SH-SY5Y (cell line): ENCODE measurements around the gene UPK1B.

Experiments used
- GATA2 ChIP-seq: IDR thresholded peaks from 2 replicates; pipeline ENCODE4 v1.6.1; 2011; ENCODE audit warnings: mild to moderate bottlenecking, low read depth, low read length
- GATA3 ChIP-seq: IDR thresholded peaks from 2 replicates; pipeline ENCODE4 v1.6.1; 2011; ENCODE audit warnings: low read depth, mild to moderate bottlenecking, low read length, moderate library complexity

GRCh38 chr3:119191800-119192199 lies 18.4 kb downstream of the UPK1B start:
- TF ChIP-seq GATA2 (no peak), GATA3 (no peak)
